Upper lobe of right lung (tissue), 1 donor: ENCODE measurements around the gene NDST4. TPM values are rescaled to one million over a fixed set of nuclear protein-coding genes. Genes with fewer than 3 reads are reported as not detected.

Experiments
- ATAC-seq: fragments of 200-7000 bp; cut with Tn5 transposase; one replicate; pipeline ENCODE4 v1.9.1; 2020; ENCODE audit warnings: mild to moderate bottlenecking, moderate library complexity
- DNase-seq: peaks from one replicate; pipeline ENCODE4 v3.0.0-alpha.2; 2020
- H3K27ac ChIP-seq: fragments of 200-600 bp; one replicate; pipeline ENCODE4 v1.8.0; 2022
- H3K27me3 ChIP-seq: fragments of 200-600 bp; one replicate; pipeline ENCODE4 v1.8.0; 2022; ENCODE audit warnings: mild to moderate bottlenecking
- H3K36me3 ChIP-seq: fragments of 200-600 bp; one replicate; pipeline ENCODE4 v1.8.0; 2022
- H3K4me1 ChIP-seq: fragments of 200-600 bp; one replicate; pipeline ENCODE4 v1.8.0; 2022
- H3K4me3 ChIP-seq: fragments of 200-600 bp; one replicate; pipeline ENCODE4 v1.8.0; 2022; ENCODE audit warnings: mild to moderate bottlenecking
- H3K9me3 ChIP-seq: fragments of 200-600 bp; one replicate; pipeline ENCODE4 v1.8.0; 2022
- CTCF ChIP-seq: fragments of 200-600 bp; IDR thresholded peaks from one replicate; pipeline ENCODE4 v1.8.0; 2022; ENCODE audit warnings: antibody characterized with exemption
- intact Hi-C: fragments of 100-400 bp; cut with DNase I; formaldehyde crosslinking; loops from one replicate; pipeline ENCODE4 v1.11.0; 2022
- total RNA-seq: library from RNA; stranded (reverse); fragmentation: NEBNext Ultra II Directional; extraction: Animal tissue kit (Norgen Biotek cat#: 25700); gene quantifications from one replicate; pipeline ENCODE4 v1.2.1, GENCODE V29; 2021
- donor health status: DM: no; HTN: yes; CAD: no; lungs with severe emphysema.

NDST4 gene
- total RNA-seq, 1 donor from 2014 or later: not detected

GRCh38 chr4:114921790-114922591 is 191.4 kb downstream of the NDST4 start:
- TF ChIP-seq CTCF: no peak
- intact Hi-C loops: no loop called here

GRCh38 chr4:114921191-114921590 is 192.2 kb downstream of the NDST4 start:
- Histone ChIP-seq H3K4me1 (no peaks in the 10 kb centered on the region), H3K27me3 (no peaks in the 10 kb centered on the region), H3K4me3 (no peak overlapping the region), H3K36me3 (no peaks in the 10 kb centered on the region), H3K27ac (no peak overlapping the region), H3K9me3 (no peaks in the 10 kb centered on the region)
- DNase-seq (no peak), ATAC-seq (no peak)
- no peak for TF ChIP-seq CTCF
- intact Hi-C loops: no loop called here

More at GRCh38 chr4:114921790-114922591, 191.4 kb downstream of the NDST4 start:
- Histone ChIP-seq H3K27me3 (no peaks in the 10 kb centered on the region), H3K9me3 (no peaks in the 10 kb centered on the region), H3K4me3 (no peak overlapping the region), H3K27ac (no peak overlapping the region), H3K36me3 (no peaks in the 10 kb centered on the region), H3K4me1 (no peaks in the 10 kb centered on the region)
- ATAC-seq (no peak), DNase-seq (no peak)

- no peak for TF ChIP-seq CTCF
- no peak overlapping the region for H3K27ac ChIP-seq
- intact Hi-C loops: no loop called here
- DNase-seq: no peak
- no peak overlapping the region for H3K4me3 ChIP-seq
- H3K36me3 ChIP-seq: no peaks in the 10 kb centered on the region
- no peaks in the 10 kb centered on the region for H3K4me1 ChIP-seq
- no peaks in the 10 kb centered on the region for H3K27me3 ChIP-seq
- H3K9me3 ChIP-seq: no peaks in the 10 kb centered on the region
- no peak for ATAC-seq
Measured at GRCh38 chr4:114911111-114911510, 202.3 kb downstream of the NDST4 start.

- DNase-seq (no peak), ATAC-seq (no peak)
- Histone ChIP-seq H3K4me1 (no peaks in the 10 kb centered on the region), H3K27me3 (no peaks in the 10 kb centered on the region), H3K36me3 (no peaks in the 10 kb centered on the region), H3K9me3 (no peaks in the 10 kb centered on the region), H3K27ac (no peak overlapping the region), H3K4me3 (no peak overlapping the region)
- intact Hi-C loops: no loop called here
- TF ChIP-seq CTCF: no peak
Measured at GRCh38 chr4:114907568-114907967, 205.9 kb downstream of the NDST4 start.

GRCh38 chr4:114905017-114905416 is 208.4 kb downstream of the NDST4 start:
- DNase-seq (no peak), ATAC-seq (no peak)
- no peaks in the 10 kb centered on the region for H3K4me1 ChIP-seq
- H3K4me3 ChIP-seq: no peak overlapping the region
- TF ChIP-seq CTCF: no peak
- no peaks in the 10 kb centered on the region for H3K36me3 ChIP-seq
- H3K9me3 ChIP-seq: no peaks in the 10 kb centered on the region
- H3K27ac ChIP-seq: no peak overlapping the region
- no peaks in the 10 kb centered on the region for H3K27me3 ChIP-seq
- intact Hi-C loops: no loop called here
